H1 (cell line): Measurements from ENCODE around the gene TMEM107. TPM values are rescaled to one million over a fixed set of nuclear protein-coding genes. Genes with fewer than 3 reads are reported as not detected.

Experiments used
- CTCF ChIA-PET: fragments of 300-600 bp; sonication (Branson Sonifier 250); formaldehyde crosslinking; loops from one replicate; lab custom pipeline; 2021; ENCODE audit not compliant: partially characterized antibody; lab: Charles Lee
- POLR2A ChIA-PET: fragments of 300-600 bp; sonication (Branson Sonifier 250); formaldehyde crosslinking; loops from one replicate; lab custom pipeline; 2021; ENCODE audit warnings: inconsistent platforms; ENCODE audit not compliant: partially characterized antibody; lab: Charles Lee
- DNase-seq, 2 experiments: peaks; one replicate each; pipeline versions ENCODE4 v3.0.0 to v3.0.0-alpha.2; 2010 to 2022; ENCODE audit warnings: low spot score in 2 of 2, low read depth in 1 of 2, mixed read lengths in 1 of 2
- FAIRE-seq: peaks from 2 replicates; lab custom pipeline; 2011; peaks lifted over from hg19 to GRCh38; lab: Jason Lieb, UNC
- H2AFZ ChIP-seq: 2 replicates; pipeline ENCODE4 v1.8.1; 2012; ENCODE audit warnings: low read length, inconsistent platforms
- H2AK5ac ChIP-seq: 2 replicates; pipeline ENCODE4 v1.6.1; 2013; ENCODE audit warnings: low read depth, low read length
- H2BK120ac ChIP-seq: replicated peaks from 2 replicates; pipeline ENCODE3; 2013; ENCODE audit warnings: low read depth, low read length, inconsistent platforms
- H2BK12ac ChIP-seq: 2 replicates; pipeline ENCODE4 v1.6.1; 2013; ENCODE audit warnings: low read depth, low read length
- H2BK15ac ChIP-seq: 2 replicates; pipeline ENCODE4 v1.6.1; 2013; ENCODE audit warnings: low read length
- H2BK20ac ChIP-seq: 2 replicates; pipeline ENCODE4 v1.6.1; 2013; ENCODE audit warnings: low read length
- H2BK5ac ChIP-seq: 2 replicates; pipeline ENCODE4 v1.6.1; 2013; ENCODE audit warnings: low read depth, low read length
- H3K14ac ChIP-seq: 2 replicates; pipeline ENCODE4 v1.6.1; 2013; ENCODE audit warnings: inconsistent platforms; ENCODE audit not compliant: insufficient read length
- H3K18ac ChIP-seq: 2 replicates; pipeline ENCODE4 v1.6.1; 2013; ENCODE audit warnings: low read length; ENCODE audit errors: extremely low read depth
- H3K23ac ChIP-seq: 2 replicates; pipeline ENCODE4 v1.6.1; 2013; ENCODE audit warnings: inconsistent platforms; ENCODE audit not compliant: insufficient read length
- H3K23me2 ChIP-seq: 2 replicates; pipeline ENCODE4 v1.6.1; 2013; ENCODE audit warnings: low read depth, low read length
- H3K27ac ChIP-seq: 2 replicates; pipeline ENCODE4 v1.6.1; 2011; ENCODE audit warnings: low read depth, low read length, inconsistent platforms
- H3K27me3 ChIP-seq, 4 experiments: replicated peaks in 1 of 4; 1 replicate in 1 of 4; 2 replicates in 3 of 4; pipeline versions ENCODE4 v1.6.1 to v1.8.1; 2011 to 2013; ENCODE audit warnings: low read length in 3 of 4, mild to moderate bottlenecking in 3 of 4, inconsistent platforms in 2 of 4, mixed read lengths in 2 of 4, moderate library complexity in 1 of 4; ENCODE audit not compliant: control insufficient read depth in 3 of 4, insufficient read depth in 3 of 4; ENCODE audit errors: extremely low read depth in 1 of 4
- H3K36me3 ChIP-seq, 4 experiments: 2 replicates each; pipeline versions ENCODE4 v1.6.1 to v1.8.1; 2011 to 2013; ENCODE audit warnings: mild to moderate bottlenecking in 4 of 4, low read length in 3 of 4, moderate library complexity in 2 of 4, control low read depth in 1 of 4, inconsistent platforms in 1 of 4; ENCODE audit not compliant: insufficient read depth in 4 of 4, control insufficient read depth in 2 of 4
- H3K4ac ChIP-seq: replicated peaks from 2 replicates; pipeline ENCODE3; 2013; ENCODE audit warnings: low read length, low read depth, mixed read lengths, inconsistent platforms; ENCODE audit not compliant: insufficient read length
- H3K4me1 ChIP-seq, 4 experiments: replicated peaks in 1 of 4; 1 replicate in 1 of 4; 2 replicates in 3 of 4; pipeline versions ENCODE4 v1.6.1 to v1.8.1; 2011 to 2013; ENCODE audit warnings: low read length in 3 of 4, inconsistent platforms in 2 of 4, mixed read lengths in 1 of 4; ENCODE audit not compliant: insufficient read depth in 4 of 4, control insufficient read depth in 3 of 4
- H3K4me2 ChIP-seq, 2 experiments: 2 replicates each; pipeline versions ENCODE4 v1.6.1 to v1.8.1; 2011 to 2013; ENCODE audit warnings: low read depth in 2 of 2, low read length in 2 of 2, control low read depth in 1 of 2, inconsistent platforms in 1 of 2, mild to moderate bottlenecking in 1 of 2; ENCODE audit not compliant: insufficient read depth in 1 of 2
- H3K4me3 ChIP-seq, 4 experiments: fragments of 200-600, 300-600 bp in 1 of 4; sonication (generic), shearing (Covaris generic), sonication (Bioruptor Twin) in 1 of 4; 2 replicates each; pipeline versions ENCODE4 v1.5.1 to v1.8.1; 2011 to 2016; ENCODE audit warnings: low read length in 4 of 4, low read depth in 3 of 4, control low read depth in 2 of 4, inconsistent platforms in 2 of 4, mild to moderate bottlenecking in 2 of 4, mixed read lengths in 1 of 4, moderate library complexity in 1 of 4; ENCODE audit not compliant: insufficient read depth in 2 of 4; ENCODE audit errors: extremely low read depth in 1 of 4
- H3K56ac ChIP-seq: replicated peaks from 2 replicates; pipeline ENCODE3; 2013; ENCODE audit warnings: low read depth, mild to moderate bottlenecking, mixed read lengths, low read length, inconsistent platforms; ENCODE audit not compliant: insufficient read length
- H3K79me1 ChIP-seq: 2 replicates; pipeline ENCODE4 v1.6.1; 2013; ENCODE audit warnings: low read depth, low read length, control low read depth
- H3K79me2 ChIP-seq, 2 experiments: 2 replicates each; pipeline versions ENCODE4 v1.6.1 to v1.8.1; 2012 to 2013; ENCODE audit warnings: low read length in 2 of 2, mild to moderate bottlenecking in 2 of 2, inconsistent platforms in 1 of 2; ENCODE audit not compliant: insufficient read depth in 2 of 2, control insufficient read depth in 1 of 2
- H3K9ac ChIP-seq, 4 experiments: replicated peaks in 1 of 4; 1 replicate in 1 of 4; 2 replicates in 3 of 4; pipeline versions ENCODE4 v1.6.1 to v1.8.1; 2011 to 2013; ENCODE audit warnings: low read depth in 3 of 4, low read length in 3 of 4, control low read depth in 2 of 4, mild to moderate bottlenecking in 2 of 4, moderate library complexity in 2 of 4, inconsistent platforms in 1 of 4; ENCODE audit errors: extremely low read depth in 1 of 4
- H3K9me3 ChIP-seq, 2 experiments: 2 replicates each; pipeline versions ENCODE4 v1.6.1 to v1.8.1; 2012 to 2013; ENCODE audit warnings: mild to moderate bottlenecking in 2 of 2, moderate library complexity in 2 of 2, control low read depth in 1 of 2, inconsistent platforms in 1 of 2, low read depth in 1 of 2, low read length in 1 of 2, mixed read lengths in 1 of 2; ENCODE audit not compliant: insufficient read depth in 2 of 2
- H4K20me1 ChIP-seq, 2 experiments: replicated peaks in 1 of 2; 2 replicates each; pipeline versions ENCODE3 to v1.8.1; 2011 to 2013; ENCODE audit warnings: inconsistent platforms in 2 of 2, low read length in 2 of 2, mild to moderate bottlenecking in 1 of 2; ENCODE audit not compliant: insufficient read depth in 2 of 2, control insufficient read depth in 1 of 2
- H4K5ac ChIP-seq: 2 replicates; pipeline ENCODE4 v1.6.1; 2013; ENCODE audit warnings: low read length, low read depth, mixed read lengths, inconsistent platforms; ENCODE audit not compliant: insufficient read length
- H4K8ac ChIP-seq: 2 replicates; pipeline ENCODE4 v1.8.0; 2013; ENCODE audit warnings: mild to moderate bottlenecking, moderate library complexity, low read length, inconsistent platforms; ENCODE audit not compliant: insufficient read depth; ENCODE audit errors: extremely low read depth
- H4K91ac ChIP-seq: replicated peaks from 2 replicates; pipeline ENCODE3; 2013; ENCODE audit warnings: low read length, mixed read lengths, inconsistent platforms; ENCODE audit not compliant: insufficient read length
- ASH2L ChIP-seq: fragments of 200-600, 300-600 bp; sonication (generic); IDR thresholded peaks from one replicate; pipeline ENCODE4 v1.7.1; 2017; ENCODE audit warnings: low read length
- KDM4A ChIP-seq: IDR thresholded peaks from one replicate; pipeline ENCODE4 v1.7.1; 2012; ENCODE audit warnings: low read depth, mild to moderate bottlenecking, moderate library complexity, low read length, inconsistent platforms; ENCODE audit not compliant: severe bottlenecking
- POLR2AphosphoS5 ChIP-seq: IDR thresholded peaks from 2 replicates; pipeline ENCODE4 v1.6.1; 2011; ENCODE audit warnings: low read depth, low read length
- RBBP5 ChIP-seq: IDR thresholded peaks from 2 replicates; pipeline ENCODE4 v1.7.1; 2012; ENCODE audit warnings: low read depth, mild to moderate bottlenecking, inconsistent platforms, low read length, moderate library complexity, borderline replicate concordance
- RNF2 ChIP-seq: fragments of 200-900, 300-1000 bp; sonication (generic); IDR thresholded peaks from 2 replicates; pipeline ENCODE4 v1.7.1; 2016; ENCODE audit warnings: borderline replicate concordance, low read depth, mild to moderate bottlenecking, antibody characterized with exemption, low read length; ENCODE audit not compliant: poor library complexity, severe bottlenecking; ENCODE audit errors: missing control alignments
- SP1 ChIP-seq: IDR thresholded peaks from 2 replicates; pipeline ENCODE4 v1.6.1; 2011; ENCODE audit warnings: low read depth, low read length
- TEAD4 ChIP-seq: IDR thresholded peaks from 2 replicates; pipeline ENCODE4 v1.6.1; 2012; ENCODE audit warnings: low read depth, low read length, inconsistent platforms, mixed read lengths
- YY1 ChIP-seq: IDR thresholded peaks from 2 replicates; pipeline ENCODE4 v1.6.1; 2011; ENCODE audit warnings: low read depth, mild to moderate bottlenecking, low read length
- WGBS, 2 experiments: shearing (Covaris generic) in 1 of 2; methylation state at CpG; one replicate each; pipeline versions ENCODE4 v1.1.6 to v1.1.7; 2013 to 2015; ENCODE audit warnings: low lambda C conversion rate in 2 of 2, mixed read lengths in 2 of 2, inconsistent platforms in 1 of 2, low coverage in 1 of 2, missing lambda C conversion rate in 1 of 2; ENCODE audit not compliant: insufficient replicate concordance in 2 of 2, insufficient coverage in 1 of 2, insufficient read length in 1 of 2; ENCODE audit errors: extremely low coverage in 1 of 2, missing lambda C conversion rate in 1 of 2; 5-methylcytosine and 5-hydroxymethylcytosine counted together
- polyA plus RNA-seq, 7 experiments: library from polyadenylated mRNA; depleted of rRNA in 3 of 7; stranded (reverse) in 5 of 7; unstranded in 2 of 7; fragments of >200 nt in 5 of 7; fragments of 200-250 nt in 2 of 7; gene quantifications; 1 replicate in 5 of 7; 2 replicates in 1 of 7; 4 replicates in 1 of 7; pipeline versions ENCODE4 v1.2.1 to v1.2.3, GENCODE V29; 2011 to 2013; ENCODE audit warnings: missing spikeins in 2 of 7, mixed read lengths in 2 of 7
- total RNA-seq: library from RNA; stranded (reverse); fragmentation: NEBNext Ultra II Directional; extraction: Animal tissue kit (Norgen Biotek cat#: 25700); gene quantifications from 2 replicates; pipeline ENCODE4 v1.2.1, GENCODE V29; 2021
- TF ChIP-seq, protein P1 (sequence below), 3 experiments: IDR thresholded peaks; 1 replicate in 2 of 3; 2 replicates in 1 of 3; pipeline versions ENCODE4 v1.5.1 to v1.6.1; 2011; ENCODE audit warnings: low read length in 3 of 3, mild to moderate bottlenecking in 3 of 3, inconsistent platforms in 2 of 3, low read depth in 1 of 3, moderate library complexity in 1 of 3; ENCODE audit not compliant: insufficient read depth in 1 of 3; ENCODE audit errors: control extremely low read depth in 1 of 3

TMEM107 gene
- total and polyA plus RNA-seq, 2 of the 8 experiments (the other 6 are each of a cell fraction or from before 2014, with no cell fraction given) = 17.3 to 21.5 TPM

DNA sequence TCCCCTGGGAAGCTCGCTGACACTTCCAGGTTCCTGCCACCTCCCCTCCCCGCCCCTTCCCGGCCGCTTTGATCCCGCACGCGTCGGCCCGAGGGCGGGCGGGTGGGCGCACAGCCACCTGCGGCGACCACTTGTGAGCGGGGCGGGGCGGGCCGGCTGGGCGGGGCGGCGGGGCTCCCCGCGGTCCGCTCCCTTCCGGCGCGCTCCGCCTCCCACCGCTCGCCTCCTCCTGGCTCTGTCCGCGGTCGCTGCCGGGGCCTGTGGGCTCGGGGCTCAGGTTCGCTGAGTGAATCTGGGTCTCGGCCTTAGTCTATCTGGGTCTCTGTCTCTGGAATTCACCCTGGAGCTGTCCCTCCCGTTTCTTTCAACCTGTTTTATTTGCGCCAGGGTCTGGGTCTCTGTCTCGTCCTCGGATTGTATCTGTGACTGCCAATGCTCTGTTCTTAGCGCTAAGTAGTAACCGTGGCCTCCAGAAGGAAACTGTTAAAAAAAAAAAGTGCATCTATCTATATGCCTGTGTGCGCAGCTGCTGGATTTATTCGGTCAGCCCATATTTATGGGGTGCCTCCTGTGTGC lies 49.6 kb downstream of the TMEM107 start:
- Histone ChIP-seq H3K56ac (no peak overlapping the region), H3K27ac (no peak overlapping the region), H3K23ac (no peak overlapping the region), H2BK15ac (no peak overlapping the region), H3K79me2 (no peaks in the 10 kb centered on the region), H3K4ac (no peak overlapping the region), H2BK12ac (0 out of 2 replicates have a peak overlapping the region, but pooled peaks have one; percentile 60), H3K79me1 (no peaks in the 10 kb centered on the region), H4K20me1 (peaks cover 3 to 5% of the 10 kb centered on the region in 2 experiments), H2BK120ac (no peak overlapping the region), H4K8ac (no peak overlapping the region; the same call in 1 of the 2 replicates), H3K4me1 (peaks cover 0 to 24% (median 12%) of the 10 kb centered on the region in 4 experiments; a peak in 6 of 7 replicates), H2BK5ac (no peak overlapping the region), H3K27me3 (peaks cover 30 to 54% (median 51%) of the 10 kb centered on the region in 4 experiments), H3K9ac (no peak overlapping the region), H2AFZ (no peak overlapping the region), H2AK5ac (no peak overlapping the region), H3K18ac (peak overlapping the region; percentile 48; the same call in 1 of the 2 replicates), H3K9me3 (no peaks in the 10 kb centered on the region), H3K14ac (no peak overlapping the region), H3K4me2 (peak overlapping the region; percentile 88 to 93), H3K23me2 (peaks cover 34% of the 10 kb centered on the region), H4K91ac (no peak overlapping the region), H2BK20ac (no peak overlapping the region), H3K4me3 (peak overlapping the region; percentile 54 to 89 (median 82)), H4K5ac (no peak overlapping the region), H3K36me3 (no peaks in the 10 kb centered on the region)
- ChIA-PET POLR2A (interaction anchor here (0.6 to 2.4 kb wide), 6 partner anchors 13 to 122 kb away, joined by 3 to 14 read pairs (median 3); partner anchors contain the start of gene AURKB), CTCF (interaction anchor here (0.6 to 4.3 kb wide), 14 partner anchors 7 to 408 kb away, joined by 3 to 26 read pairs (median 3); partner anchors contain the start of gene ALOXE3)
- TF ChIP-seq POLR2AphosphoS5 = no peak
- TF ChIP-seq ASH2L = no peak
- TF ChIP-seq SP1 = no peak
- TF ChIP-seq RNF2 = no peak
- peak; percentile 5 for TF ChIP-seq KDM4A
- TF ChIP-seq YY1 = no peak
- no peak for TF ChIP-seq TEAD4
- TF ChIP-seq, protein P1, sequence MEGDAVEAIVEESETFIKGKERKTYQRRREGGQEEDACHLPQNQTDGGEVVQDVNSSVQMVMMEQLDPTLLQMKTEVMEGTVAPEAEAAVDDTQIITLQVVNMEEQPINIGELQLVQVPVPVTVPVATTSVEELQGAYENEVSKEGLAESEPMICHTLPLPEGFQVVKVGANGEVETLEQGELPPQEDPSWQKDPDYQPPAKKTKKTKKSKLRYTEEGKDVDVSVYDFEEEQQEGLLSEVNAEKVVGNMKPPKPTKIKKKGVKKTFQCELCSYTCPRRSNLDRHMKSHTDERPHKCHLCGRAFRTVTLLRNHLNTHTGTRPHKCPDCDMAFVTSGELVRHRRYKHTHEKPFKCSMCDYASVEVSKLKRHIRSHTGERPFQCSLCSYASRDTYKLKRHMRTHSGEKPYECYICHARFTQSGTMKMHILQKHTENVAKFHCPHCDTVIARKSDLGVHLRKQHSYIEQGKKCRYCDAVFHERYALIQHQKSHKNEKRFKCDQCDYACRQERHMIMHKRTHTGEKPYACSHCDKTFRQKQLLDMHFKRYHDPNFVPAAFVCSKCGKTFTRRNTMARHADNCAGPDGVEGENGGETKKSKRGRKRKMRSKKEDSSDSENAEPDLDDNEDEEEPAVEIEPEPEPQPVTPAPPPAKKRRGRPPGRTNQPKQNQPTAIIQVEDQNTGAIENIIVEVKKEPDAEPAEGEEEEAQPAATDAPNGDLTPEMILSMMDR (IDR thresholded peaks at IDR 0.05; ENCODE audit: control extremely low read depth in 1 of 3, insufficient read depth in 1 of 3, low read depth in 1 of 3, low read length in 3 of 3) = no peak
- 0 out of 2 replicates have a peak, but pooled peaks have one; percentile 6 for TF ChIP-seq RBBP5
- no peak for FAIRE-seq
- peak in 1 of 2 experiments; percentile 76 for DNase-seq
- WGBS, 2 experiments = 4% methylated on average over 30 of the region's 45 CpGs; no CpG with 5 or more reads in 1 of the 2 experiments
